Lung microvascular endothelial cell (primary cell): ENCODE results near the gene NUDT22. TPM values are rescaled to one million over a fixed set of nuclear protein-coding genes. Genes with fewer than 3 reads are reported as not detected.

ENCODE experiments used
- DNase-seq, 2 donors: peaks; one replicate each; pipeline versions ENCODE4 v3.0.0 to v3.0.0-alpha.2; 2010; ENCODE audit warnings: low read depth in 2 of 2
- total RNA-seq: library from RNA; depleted of rRNA; stranded (reverse); fragments of >200 nt; gene quantifications from 2 replicates; pipeline ENCODE4 v1.2.1, GENCODE V29; 2014

The NUDT22 gene
- total RNA-seq, 1 donor from 2014 or later = 37.3 TPM

- peak in 1 of 2 donors; percentile 38 for DNase-seq
These were observed 19.4 kb upstream of the NUDT22 start, which contains the start of gene FERMT3 for GRCh38 chr11:64206457-64207255. Gene FERMT3 (plus strand): TSS chr11:64206721. CDS start chr11:64207365, 644 bp downstream.

GRCh38 chr11:64207256-64208085, 18.6 kb upstream of the NUDT22 start:
- DNase-seq = peak; percentile 76 to 84

DNA sequence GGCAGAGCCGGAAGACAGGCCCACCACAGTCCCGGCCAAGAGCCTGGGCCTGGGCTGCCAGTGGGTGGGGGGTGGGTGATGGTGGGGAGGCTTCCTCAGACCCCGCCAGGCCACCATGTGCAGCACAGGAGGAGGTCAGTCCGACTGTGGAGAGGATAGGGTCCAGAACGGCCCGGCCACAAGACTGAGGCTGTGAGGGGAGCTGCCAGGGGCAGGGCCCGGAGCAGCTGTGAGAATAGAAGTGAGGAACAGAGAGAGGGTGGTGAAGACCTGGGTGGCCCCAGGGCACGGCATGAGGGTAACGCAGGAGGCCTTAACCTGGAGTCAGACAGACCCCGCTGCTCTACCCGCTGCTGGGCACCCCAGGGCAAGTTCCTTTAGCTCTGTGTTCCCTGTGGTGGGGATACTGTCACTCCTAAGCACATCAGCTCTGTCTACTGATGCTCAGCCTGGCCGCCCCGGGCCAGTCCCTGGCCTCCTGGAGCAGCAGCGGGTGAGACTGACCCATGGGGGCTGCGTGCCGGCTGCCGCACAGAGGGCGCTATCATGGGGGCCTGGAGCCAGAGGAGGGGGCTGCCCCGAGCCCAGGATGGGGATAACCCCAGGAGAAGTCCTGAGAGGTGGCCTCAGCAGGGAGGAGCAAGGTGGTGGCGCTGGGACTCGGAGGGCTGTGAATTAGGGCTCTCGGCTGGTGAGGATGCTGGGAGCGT, 17.8 kb upstream of the NUDT22 start:
- DNase-seq = no peak

- DNase-seq = no peak
These were observed 17.1 kb upstream of the NUDT22 start for GRCh38 chr11:64208796-64209562.

- DNase-seq = no peak
These were observed 16.6 kb upstream of the NUDT22 start for GRCh38 chr11:64209563-64209843.

GRCh38 chr11:64210301-64211020, 15.6 kb upstream of the NUDT22 start:
- no peak for DNase-seq

GRCh38 chr11:64211181-64211872, 14.7 kb upstream of the NUDT22 start:
- DNase-seq = no peak

GRCh38 chr11:64216879-64217278, 9.2 kb upstream of the NUDT22 start:
- no peak for DNase-seq

DNA sequence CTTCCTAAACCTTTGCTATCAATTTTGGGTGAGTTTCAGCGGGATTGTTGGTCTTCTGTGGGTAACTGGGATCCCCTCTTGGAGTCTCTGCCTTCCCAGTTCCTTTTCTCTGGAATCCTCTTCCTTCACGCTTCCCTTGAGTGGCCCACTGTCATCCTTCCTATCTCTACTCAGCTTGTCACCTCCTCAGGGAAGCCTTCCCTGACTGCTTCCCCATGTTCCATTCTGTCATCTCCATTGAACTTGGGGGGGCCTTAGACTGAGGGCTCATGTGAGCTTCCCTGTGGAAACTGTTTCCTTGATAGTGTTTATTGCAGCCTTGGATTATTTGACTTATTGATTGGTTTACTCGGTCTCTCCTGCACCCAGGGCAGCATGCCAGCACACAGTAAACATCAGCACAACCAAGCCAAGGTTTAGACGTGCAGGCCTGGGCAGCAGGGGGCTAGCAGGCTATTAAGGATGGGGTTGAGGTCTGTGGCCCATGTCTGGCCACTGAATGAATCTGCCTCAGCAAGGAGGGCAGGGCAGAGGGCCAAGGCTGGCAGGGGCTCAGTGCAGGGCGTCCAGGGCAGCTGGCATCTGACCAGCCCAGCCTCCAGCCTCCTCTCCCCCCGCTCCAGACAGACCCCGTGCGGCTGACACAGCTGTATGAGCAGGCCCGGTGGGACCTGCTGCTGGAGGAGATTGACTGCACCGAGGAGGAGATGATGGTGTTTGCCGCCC, 7.3 kb upstream of the NUDT22 start:
- no peak for DNase-seq

DNA sequence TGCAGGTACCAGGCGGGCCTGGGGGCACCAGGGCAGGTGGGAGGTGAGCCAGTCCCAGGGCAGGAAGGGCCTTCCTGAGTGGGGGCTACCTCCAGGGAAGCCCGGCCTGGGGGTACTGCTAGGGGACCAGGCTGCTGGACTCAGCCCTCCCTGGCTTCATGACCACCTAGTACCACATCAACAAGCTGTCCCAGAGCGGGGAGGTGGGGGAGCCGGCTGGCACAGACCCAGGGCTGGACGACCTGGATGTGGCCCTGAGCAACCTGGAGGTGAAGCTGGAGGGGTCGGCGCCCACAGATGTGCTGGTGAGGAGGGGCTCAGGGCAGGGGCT, 6.8 kb upstream of the NUDT22 start:
- no peak for DNase-seq

- DNase-seq = no peak
These were observed 6.3 kb upstream of the NUDT22 start for GRCh38 chr11:64219755-64220154.

DNA sequence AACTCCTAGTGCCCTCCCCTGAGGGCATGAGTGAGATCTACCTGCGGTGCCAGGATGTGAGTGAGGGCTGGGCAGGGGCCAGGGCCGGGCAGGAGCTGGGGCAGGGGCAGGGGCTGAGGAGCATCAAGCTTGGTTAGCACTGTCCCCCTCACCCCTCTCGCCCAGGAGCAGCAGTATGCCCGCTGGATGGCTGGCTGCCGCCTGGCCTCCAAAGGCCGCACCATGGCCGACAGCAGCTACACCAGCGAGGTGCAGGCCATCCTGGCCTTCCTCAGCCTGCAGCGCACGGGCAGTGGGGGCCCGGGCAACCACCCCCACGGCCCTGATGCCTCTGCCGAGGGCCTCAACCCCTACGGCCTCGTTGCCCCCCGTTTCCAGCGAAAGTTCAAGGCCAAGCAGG, 5.8 kb upstream of the NUDT22 start:
- DNase-seq = no peak

GRCh38 chr11:64220798-64221197, 5.3 kb upstream of the NUDT22 start:
- no peak for DNase-seq

DNA sequence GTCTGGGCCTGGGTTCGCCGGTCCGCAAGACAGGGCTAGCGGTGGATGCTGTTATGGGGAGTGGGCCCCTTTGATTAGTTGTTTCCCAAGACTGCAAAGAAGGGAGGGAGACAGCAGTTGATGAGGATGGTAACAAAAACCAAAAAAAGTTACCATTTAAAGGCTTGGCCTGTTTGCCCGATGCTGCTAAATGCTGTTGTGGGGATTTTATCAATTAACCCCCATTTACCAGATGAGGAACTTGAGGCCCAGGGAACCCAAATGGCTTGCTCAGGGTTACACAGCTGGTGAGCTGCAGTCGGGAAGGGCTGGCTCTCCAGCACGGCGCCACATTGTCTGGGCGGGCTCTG, 3.4 kb upstream of the NUDT22 start:
- no peak for DNase-seq

DNA sequence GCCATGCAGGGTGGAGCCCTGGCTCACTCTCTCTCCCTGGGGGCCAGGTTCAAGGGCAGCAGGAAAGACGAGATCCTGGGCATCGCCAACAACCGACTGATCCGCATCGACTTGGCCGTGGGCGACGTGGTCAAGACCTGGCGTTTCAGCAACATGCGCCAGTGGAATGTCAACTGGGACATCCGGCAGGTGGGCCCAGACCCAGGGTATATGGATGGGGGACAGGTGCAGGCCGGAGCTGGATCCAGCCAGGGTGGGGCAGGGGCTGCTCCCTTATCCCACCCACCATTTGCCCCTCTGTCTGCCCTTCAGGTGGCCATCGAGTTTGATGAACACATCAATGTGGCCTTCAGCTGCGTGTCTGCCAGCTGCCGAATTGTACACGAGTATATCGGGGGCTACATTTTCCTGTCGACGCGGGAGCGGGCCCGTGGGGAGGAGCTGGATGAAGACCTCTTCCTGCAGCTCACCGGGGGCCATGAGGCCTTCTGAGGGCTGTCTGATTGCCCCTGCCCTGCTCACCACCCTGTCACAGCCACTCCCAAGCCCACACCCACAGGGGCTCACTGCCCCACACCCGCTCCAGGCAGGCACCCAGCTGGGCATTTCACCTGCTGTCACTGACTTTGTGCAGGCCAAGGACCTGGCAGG, 2.9 kb upstream of the NUDT22 start:
- DNase-seq = no peak

DNA sequence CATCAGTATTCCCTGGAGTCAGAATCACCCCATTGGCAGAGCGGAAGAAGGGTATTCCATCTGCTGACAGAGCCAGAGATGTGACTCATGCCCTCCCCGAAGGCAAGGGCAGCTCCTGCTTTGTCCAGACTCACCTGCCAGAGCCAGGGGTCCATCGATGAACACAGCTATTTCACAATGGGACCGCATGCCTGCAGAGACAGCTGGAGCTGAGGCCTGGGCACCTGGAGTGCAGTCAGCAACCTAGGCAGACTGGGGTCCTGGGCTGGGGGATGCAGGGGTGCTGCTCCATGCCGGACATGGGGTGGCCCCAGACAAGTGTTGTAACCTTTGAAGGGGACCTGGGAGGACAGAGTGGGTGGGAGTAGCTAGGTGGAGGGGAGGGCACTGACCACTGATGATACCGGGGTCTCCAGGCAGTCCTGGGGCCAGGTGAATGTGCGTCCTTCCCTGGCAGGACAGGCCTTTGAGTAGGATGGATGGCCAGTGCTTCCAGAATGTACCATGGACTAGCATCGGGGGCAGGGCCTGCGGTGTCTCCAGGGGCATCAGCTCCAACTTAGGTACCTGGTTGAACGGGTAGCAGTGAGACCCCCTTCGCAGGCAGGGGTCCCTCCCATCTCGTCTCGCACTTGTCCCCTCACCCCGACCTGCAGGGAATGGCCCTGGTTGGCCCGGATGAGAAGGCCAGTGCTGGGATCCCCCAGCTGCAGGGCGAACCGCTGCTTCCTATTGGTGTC, 1.8 kb upstream of the NUDT22 start:
- no peak for DNase-seq

DNA sequence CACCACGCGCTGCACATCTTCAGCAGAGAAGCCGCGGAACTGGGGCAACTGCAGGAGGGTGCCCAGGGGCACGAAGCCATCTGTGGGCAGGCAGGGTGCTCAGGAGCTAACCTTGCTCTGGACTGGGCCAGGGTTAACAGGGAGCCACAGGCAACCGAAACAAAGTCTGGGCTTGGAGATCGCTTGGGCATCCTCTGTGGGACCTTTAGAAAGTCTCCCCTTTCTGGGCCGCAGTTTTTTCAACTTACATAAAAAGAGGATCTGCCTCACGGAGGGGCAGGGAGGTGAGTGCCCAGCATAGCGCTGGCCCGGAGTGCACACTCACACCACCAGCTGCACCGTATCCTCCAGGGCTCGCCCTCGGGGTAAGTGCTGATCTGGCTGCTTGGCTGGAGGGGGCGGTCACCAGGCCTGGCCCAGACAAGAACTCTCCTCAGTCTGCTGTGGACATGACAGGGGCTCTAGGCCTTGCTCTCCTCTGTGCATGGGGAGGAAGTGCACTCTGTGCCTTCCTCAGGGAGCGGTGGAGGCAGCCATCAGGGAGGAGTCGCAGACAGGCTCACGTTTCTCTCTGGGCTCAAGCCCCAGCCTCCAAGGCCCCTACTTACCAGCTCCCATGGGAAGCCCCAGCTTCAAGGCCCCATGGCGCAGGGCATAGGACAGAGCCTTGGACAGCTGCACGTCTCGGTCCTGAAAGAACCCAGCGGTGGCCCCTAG, 1.0 kb upstream of the NUDT22 start:
- DNase-seq = no peak

- DNase-seq = no peak
These were observed 505 bp downstream of the NUDT22 start for GRCh38 chr11:64226507-64227051.
